Measurements from ENCODE around the gene PRKCA. TPM values are rescaled to one million over a fixed set of nuclear protein-coding genes. Genes with fewer than 3 reads are reported as not detected.
A peak's percentile ranks its signal among the peaks of the same experiment; 100 is the strongest.

PRKCA gene
- total and polyA plus RNA-seq, 2 of the 13 experiments (the other 11 are each of a cell fraction or from before 2014, with no cell fraction given), result 18.5 to 21.5 TPM

DNA sequence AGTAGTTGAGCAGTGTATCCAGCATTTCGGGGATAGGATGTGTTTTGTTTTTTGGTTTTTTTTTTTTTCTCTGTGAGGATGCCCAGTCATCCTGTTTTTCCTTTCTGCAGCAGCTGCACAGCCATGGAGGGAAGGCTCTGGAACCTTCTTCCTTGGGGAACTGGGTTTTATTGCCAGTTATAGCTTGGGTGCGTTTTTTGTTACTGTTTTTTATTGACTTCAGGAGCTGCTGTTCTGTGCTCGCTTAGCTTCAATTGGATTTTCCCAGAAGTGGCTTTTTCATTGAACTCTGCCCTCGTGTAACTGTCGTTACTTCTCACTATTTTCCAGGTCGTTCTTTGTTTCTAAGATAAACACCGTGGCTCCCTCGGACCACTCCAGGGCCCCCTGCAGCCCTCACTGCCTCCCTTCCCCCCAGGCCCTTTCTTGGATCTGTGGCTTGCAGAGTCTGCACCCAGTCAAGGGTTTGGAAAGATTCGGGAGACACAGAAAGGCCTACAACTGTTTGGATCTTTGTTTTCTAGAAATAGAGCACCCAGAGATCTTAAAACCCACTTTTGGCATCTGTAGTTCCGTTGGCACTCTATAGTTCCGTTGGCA lies 412.8 kb downstream of the PRKCA start (continued):
- TF ChIP-seq, protein P1, sequence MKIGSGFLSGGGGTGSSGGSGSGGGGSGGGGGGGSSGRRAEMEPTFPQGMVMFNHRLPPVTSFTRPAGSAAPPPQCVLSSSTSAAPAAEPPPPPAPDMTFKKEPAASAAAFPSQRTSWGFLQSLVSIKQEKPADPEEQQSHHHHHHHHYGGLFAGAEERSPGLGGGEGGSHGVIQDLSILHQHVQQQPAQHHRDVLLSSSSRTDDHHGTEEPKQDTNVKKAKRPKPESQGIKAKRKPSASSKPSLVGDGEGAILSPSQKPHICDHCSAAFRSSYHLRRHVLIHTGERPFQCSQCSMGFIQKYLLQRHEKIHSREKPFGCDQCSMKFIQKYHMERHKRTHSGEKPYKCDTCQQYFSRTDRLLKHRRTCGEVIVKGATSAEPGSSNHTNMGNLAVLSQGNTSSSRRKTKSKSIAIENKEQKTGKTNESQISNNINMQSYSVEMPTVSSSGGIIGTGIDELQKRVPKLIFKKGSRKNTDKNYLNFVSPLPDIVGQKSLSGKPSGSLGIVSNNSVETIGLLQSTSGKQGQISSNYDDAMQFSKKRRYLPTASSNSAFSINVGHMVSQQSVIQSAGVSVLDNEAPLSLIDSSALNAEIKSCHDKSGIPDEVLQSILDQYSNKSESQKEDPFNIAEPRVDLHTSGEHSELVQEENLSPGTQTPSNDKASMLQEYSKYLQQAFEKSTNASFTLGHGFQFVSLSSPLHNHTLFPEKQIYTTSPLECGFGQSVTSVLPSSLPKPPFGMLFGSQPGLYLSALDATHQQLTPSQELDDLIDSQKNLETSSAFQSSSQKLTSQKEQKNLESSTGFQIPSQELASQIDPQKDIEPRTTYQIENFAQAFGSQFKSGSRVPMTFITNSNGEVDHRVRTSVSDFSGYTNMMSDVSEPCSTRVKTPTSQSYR (CRISPR knock-in tag; IDR thresholded peaks at IDR 0.05; ENCODE audit: borderline replicate concordance), result no peak
- TF ChIP-seq ZNF496 (CRISPR knock-in tag; IDR thresholded peaks at IDR 0.05; ENCODE audit: insufficient replicate concordance) (no peak), HDAC2 (CRISPR knock-in tag; IDR thresholded peaks at IDR 0.05) (no peak)

DNA sequence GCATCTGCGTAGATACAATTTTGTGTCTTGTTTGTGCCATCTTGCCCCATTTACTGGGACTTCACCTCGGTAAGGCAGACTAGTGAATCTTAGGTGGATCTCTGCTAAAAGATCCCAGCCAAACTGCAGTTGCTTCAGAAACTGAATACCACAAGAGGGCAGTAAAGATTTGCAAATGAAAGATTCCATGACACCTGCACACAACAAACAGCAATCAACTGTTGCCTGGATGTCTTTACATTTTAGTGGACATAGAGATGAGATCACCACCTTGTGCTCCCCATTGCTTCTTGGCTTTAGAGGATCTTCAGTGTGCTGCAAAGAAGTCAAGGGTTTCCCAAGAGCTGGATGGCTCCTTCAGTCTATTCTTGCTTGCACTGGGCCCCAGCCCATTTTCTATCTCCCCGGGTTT lies 413.3 kb downstream of the PRKCA start:
- ATAC-seq, result peak; percentile 72
- no peak for TF ChIP-seq ISX (CRISPR knock-in tag; conservative IDR thresholded peaks at IDR 0.05)
- no peak for TF ChIP-seq ZNF17 (CRISPR knock-in tag; IDR thresholded peaks at IDR 0.05)
- no peak for TF ChIP-seq HMG20B (CRISPR knock-in tag; conservative IDR thresholded peaks at IDR 0.05)
- TF ChIP-seq ZNF607 (CRISPR knock-in tag; IDR thresholded peaks at IDR 0.05; ENCODE audit: borderline replicate concordance), result 0 out of 2 replicates have a peak, but pooled peaks have one; percentile 57
- TF ChIP-seq ZFP1 (CRISPR knock-in tag; IDR thresholded peaks at IDR 0.05), result no peak
- TF ChIP-seq PRPF4 (IDR thresholded peaks at IDR 0.05; ENCODE audit: low read depth, low read length, poor library complexity, severe bottlenecking), result no peak
- no peak for TF ChIP-seq ZFP36L2 (CRISPR knock-in tag; IDR thresholded peaks at IDR 0.05)
- TF ChIP-seq ZNF83 (CRISPR knock-in tag; IDR thresholded peaks at IDR 0.05; ENCODE audit: borderline replicate concordance), result no peak
- no peak for TF ChIP-seq ZSCAN9 (CRISPR knock-in tag; IDR thresholded peaks at IDR 0.05; ENCODE audit: borderline replicate concordance)
- TF ChIP-seq, protein P2, sequence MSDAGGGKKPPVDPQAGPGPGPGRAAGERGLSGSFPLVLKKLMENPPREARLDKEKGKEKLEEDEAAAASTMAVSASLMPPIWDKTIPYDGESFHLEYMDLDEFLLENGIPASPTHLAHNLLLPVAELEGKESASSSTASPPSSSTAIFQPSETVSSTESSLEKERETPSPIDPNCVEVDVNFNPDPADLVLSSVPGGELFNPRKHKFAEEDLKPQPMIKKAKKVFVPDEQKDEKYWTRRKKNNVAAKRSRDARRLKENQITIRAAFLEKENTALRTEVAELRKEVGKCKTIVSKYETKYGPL (CRISPR knock-in tag; IDR thresholded peaks at IDR 0.05), result no peak
- no peak for TF ChIP-seq RFXAP (CRISPR knock-in tag; IDR thresholded peaks at IDR 0.05; ENCODE audit: borderline replicate concordance)
- TF ChIP-seq ZMYM4 (CRISPR knock-in tag; IDR thresholded peaks at IDR 0.05), result no peak
- no peak for TF ChIP-seq TARDBP (CRISPR knock-in tag; IDR thresholded peaks at IDR 0.05)
- no peak for TF ChIP-seq MTA1 (CRISPR knock-in tag; IDR thresholded peaks at IDR 0.05; ENCODE audit: borderline replicate concordance)
- no peak for TF ChIP-seq ZNF589 (CRISPR knock-in tag; conservative IDR thresholded peaks at IDR 0.05)
- TF ChIP-seq CBX1 (IDR thresholded peaks at IDR 0.05; ENCODE audit: low read depth), result no peak
- no peak for TF ChIP-seq REL (CRISPR knock-in tag; conservative IDR thresholded peaks at IDR 0.05)
- TF ChIP-seq, protein P3, sequence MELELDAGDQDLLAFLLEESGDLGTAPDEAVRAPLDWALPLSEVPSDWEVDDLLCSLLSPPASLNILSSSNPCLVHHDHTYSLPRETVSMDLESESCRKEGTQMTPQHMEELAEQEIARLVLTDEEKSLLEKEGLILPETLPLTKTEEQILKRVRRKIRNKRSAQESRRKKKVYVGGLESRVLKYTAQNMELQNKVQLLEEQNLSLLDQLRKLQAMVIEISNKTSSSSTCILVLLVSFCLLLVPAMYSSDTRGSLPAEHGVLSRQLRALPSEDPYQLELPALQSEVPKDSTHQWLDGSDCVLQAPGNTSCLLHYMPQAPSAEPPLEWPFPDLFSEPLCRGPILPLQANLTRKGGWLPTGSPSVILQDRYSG (CRISPR knock-in tag; IDR thresholded peaks at IDR 0.05), result no peak

More for the DNA sequence above, 413.3 kb downstream of the PRKCA start:
- peaks cover 36% of the 10 kb centered on the region for H3K4me1 ChIP-seq (ENCODE audit: insufficient read depth, low read length)
- no peaks in the 10 kb centered on the region for H3K9me3 ChIP-seq (ENCODE audit: low read length)
- CTCF ChIA-PET (ENCODE audit: low intra/inter-chr PET ratio, low total read pairs), result interaction anchor here (1.3 to 2.3 kb wide), 3 partner anchors 12 to 191 kb away, joined by 4 to 36 read pairs (median 10); no protein-coding TSS in a partner anchor
- no peak overlapping the region for H3K27ac ChIP-seq (ENCODE audit: extremely low read length, insufficient read depth, low read length)
- 60% methylated on average over 3 of the region's 3 CpGs for WGBS (ENCODE audit: low lambda C conversion rate)
- H3K36me3 ChIP-seq (replicated peaks in 1 of 2; ENCODE audit: control insufficient read depth in 1 of 2, insufficient read depth in 2 of 2, low read length in 2 of 2), result peaks cover 0 to 7% of the 10 kb centered on the region in 2 experiments; a peak in 1 of 5 replicates
- H2AFZ ChIP-seq (ENCODE audit: low read length), result no peak overlapping the region
- H3K9ac ChIP-seq (ENCODE audit: insufficient read depth, low read depth, low read length), result no peak overlapping the region
- FAIRE-seq, result peak; percentile 92
- H3K4me3 ChIP-seq (replicated peaks in 1 of 3; ENCODE audit: insufficient read depth in 1 of 3, low read depth in 2 of 3, low read length in 3 of 3), result no peak overlapping the region
- peak; percentile 69 for DNase-seq (ENCODE audit: low spot score)
- no peaks in the 10 kb centered on the region for H3K27me3 ChIP-seq (ENCODE audit: control insufficient read depth in 1 of 2, insufficient read depth in 2 of 2, low read length in 2 of 2)
- in situ Hi-C loops (cut with HindIII; ENCODE audit: extremely low pct_ligation_motif_present, low pct_unique_long_range_greater_than_20kb) (loop anchor here (5.0 kb wide), 1 partner anchor 192 kb away; no protein-coding TSS in a partner anchor), intact Hi-C loops (cut with micrococcal nuclease; ENCODE audit: unreplicated experiment) (loop anchor here (1.0 kb wide), 3 partner anchors 185 to 515 kb away; no protein-coding TSS in a partner anchor)
- BruUV-seq (replicated peaks), result no TSS peak
- H3K79me2 ChIP-seq (ENCODE audit: insufficient read depth, low read length), result no peaks in the 10 kb centered on the region
- no peak overlapping the region for H3K4me2 ChIP-seq (ENCODE audit: low read depth, low read length)
- POLR2A ChIA-PET, result no interaction called here
- no peaks in the 10 kb centered on the region for H4K20me1 ChIP-seq (ENCODE audit: insufficient read depth, low read length)

Data from HepG2 (cell line).